Tibial artery (tissue), 4 donors: ENCODE results near the gene KSR1.
"Not testable (repeated sequence)": the region's sequence is repeated elsewhere in the genome, so short reads cannot be mapped to it uniquely, and the experiment has no call there.

ENCODE experiments used
- DNase-seq, 2 donors: peaks; one replicate each; pipeline ENCODE4 v3.0.0-alpha.2; 2019
- H3K27ac ChIP-seq, 2 donors: fragments of 200-600 bp; sonication (generic) in 1 of 2; 1 replicate in 1 of 2; 2 replicates in 1 of 2; pipeline ENCODE4 v1.5.1; 2018 to 2019; ENCODE audit warnings: mild to moderate bottlenecking in 1 of 2
- H3K27me3 ChIP-seq, 2 donors: fragments of 200-600 bp; sonication (generic) in 1 of 2; one replicate each; pipeline versions ENCODE4 v1.5.1 to v1.6.0; 2016 to 2019
- H3K36me3 ChIP-seq, 3 donors: fragments of 200-600 bp; sonication (generic) in 2 of 3; one replicate each; pipeline ENCODE4 v1.5.1; 2016 to 2019; ENCODE audit warnings: mild to moderate bottlenecking in 2 of 3
- H3K4me1 ChIP-seq, 4 donors: fragments of 200-600 bp; sonication (generic) in 2 of 4; 1 replicate in 3 of 4; 2 replicates in 1 of 4; pipeline ENCODE4 v1.5.1; 2016 to 2019
- H3K4me3 ChIP-seq, 2 donors: fragments of 200-600 bp; sonication (generic) in 1 of 2; 1 replicate in 1 of 2; 2 replicates in 1 of 2; pipeline ENCODE4 v1.5.1; 2018 to 2019; ENCODE audit warnings: mild to moderate bottlenecking in 2 of 2
- H3K9me3 ChIP-seq, 3 donors: fragments of 200-600 bp; sonication (generic) in 1 of 3; one replicate each; pipeline ENCODE4 v1.5.1; 2016 to 2019
- intact Hi-C: fragments of 100-400 bp; cut with DNase I; formaldehyde crosslinking; loops from one replicate; pipeline ENCODE4 v1.15.0; 2023; ENCODE audit warnings: low total_unique reads
- TF ChIP-seq, protein P1 (sequence below), 2 experiments: fragments of 200-600 bp in 1 of 2; fragments of 450-650 bp in 1 of 2; IDR thresholded peaks; one replicate each; pipeline ENCODE4 v1.5.1; 2017 to 2019; ENCODE audit warnings: antibody characterized with exemption in 2 of 2, mild to moderate bottlenecking in 1 of 2, moderate library complexity in 1 of 2

Gene KSR1

GRCh38 chr17:27634026-27634335, 177.7 kb downstream of the KSR1 start:
- intact Hi-C loops = no loop called here
- Histone ChIP-seq H3K36me3 (no peaks in the 10 kb centered on the region), H3K4me1 (peaks cover 0 to 33% (median 22%) of the 10 kb centered on the region in 4 donors), H3K9me3 (no peaks in the 10 kb centered on the region), H3K27me3 (no peaks in the 10 kb centered on the region), H3K27ac (peak overlapping the region in 1 of 2 donors; percentile 50), H3K4me3 (no peak overlapping the region)
- no peak for DNase-seq
- TF ChIP-seq, protein P1, sequence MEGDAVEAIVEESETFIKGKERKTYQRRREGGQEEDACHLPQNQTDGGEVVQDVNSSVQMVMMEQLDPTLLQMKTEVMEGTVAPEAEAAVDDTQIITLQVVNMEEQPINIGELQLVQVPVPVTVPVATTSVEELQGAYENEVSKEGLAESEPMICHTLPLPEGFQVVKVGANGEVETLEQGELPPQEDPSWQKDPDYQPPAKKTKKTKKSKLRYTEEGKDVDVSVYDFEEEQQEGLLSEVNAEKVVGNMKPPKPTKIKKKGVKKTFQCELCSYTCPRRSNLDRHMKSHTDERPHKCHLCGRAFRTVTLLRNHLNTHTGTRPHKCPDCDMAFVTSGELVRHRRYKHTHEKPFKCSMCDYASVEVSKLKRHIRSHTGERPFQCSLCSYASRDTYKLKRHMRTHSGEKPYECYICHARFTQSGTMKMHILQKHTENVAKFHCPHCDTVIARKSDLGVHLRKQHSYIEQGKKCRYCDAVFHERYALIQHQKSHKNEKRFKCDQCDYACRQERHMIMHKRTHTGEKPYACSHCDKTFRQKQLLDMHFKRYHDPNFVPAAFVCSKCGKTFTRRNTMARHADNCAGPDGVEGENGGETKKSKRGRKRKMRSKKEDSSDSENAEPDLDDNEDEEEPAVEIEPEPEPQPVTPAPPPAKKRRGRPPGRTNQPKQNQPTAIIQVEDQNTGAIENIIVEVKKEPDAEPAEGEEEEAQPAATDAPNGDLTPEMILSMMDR (IDR thresholded peaks at IDR 0.05) = no peak

DNA sequence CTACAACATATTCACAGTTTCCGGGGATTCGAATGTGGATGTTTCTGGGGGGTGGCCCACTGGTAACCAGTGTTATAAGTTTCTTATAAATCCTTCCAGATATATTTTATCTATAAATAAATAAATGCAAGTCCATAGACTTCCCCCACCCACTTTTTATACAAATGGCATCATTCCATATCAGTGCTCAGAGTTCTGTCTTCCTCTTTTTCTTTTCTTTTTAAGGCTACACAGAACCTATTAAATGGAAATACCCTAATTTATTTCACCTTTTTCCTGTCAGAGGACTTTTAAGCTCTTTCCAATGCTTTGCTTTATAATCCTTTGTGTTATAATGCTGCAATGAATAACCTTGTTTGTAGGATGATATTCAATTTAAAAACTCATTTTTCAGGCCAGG, 178.5 kb downstream of the KSR1 start:
- Histone ChIP-seq H3K36me3 (no peaks in the 10 kb centered on the region), H3K27ac (no peak overlapping the region), H3K27me3 (no peaks in the 10 kb centered on the region), H3K4me1 (peaks cover 0 to 33% (median 22%) of the 10 kb centered on the region in 4 donors), H3K9me3 (no peaks in the 10 kb centered on the region), H3K4me3 (no peak overlapping the region)
- no peak for DNase-seq
- TF ChIP-seq, protein P1 (IDR thresholded peaks at IDR 0.05) = no peak
- intact Hi-C loops = no loop called here

GRCh38 chr17:27635275-27635823, 179.1 kb downstream of the KSR1 start:
- DNase-seq = peak in 1 of 2 donors; percentile 58
- Histone ChIP-seq H3K4me1 (peaks cover 0 to 33% (median 22%) of the 10 kb centered on the region in 4 donors), H3K9me3 (no peaks in the 10 kb centered on the region), H3K4me3 (no peak overlapping the region), H3K27me3 (no peaks in the 10 kb centered on the region), H3K27ac (no peak overlapping the region), H3K36me3 (no peaks in the 10 kb centered on the region)
- intact Hi-C loops = no loop called here
- TF ChIP-seq, protein P1 (IDR thresholded peaks at IDR 0.05) = no peak

- H3K27ac ChIP-seq, H3K27me3 ChIP-seq, intact Hi-C loops, H3K4me3 ChIP-seq, H3K9me3 ChIP-seq, H3K36me3 ChIP-seq, DNase-seq: not testable (repeated sequence)
- peaks cover 0 to 28% (median 22%) of the 10 kb centered on the region in 4 donors for H3K4me1 ChIP-seq
Measured at GRCh38 chr17:27636005-27636520, 179.8 kb downstream of the KSR1 start.

GRCh38 chr17:27637818-27638217, 181.6 kb downstream of the KSR1 start:
- DNase-seq, H3K27ac ChIP-seq, H3K9me3 ChIP-seq, H3K27me3 ChIP-seq, H3K36me3 ChIP-seq, intact Hi-C loops, H3K4me3 ChIP-seq: not testable (repeated sequence)
- H3K4me1 ChIP-seq = peaks cover 0 to 16% (median 14%) of the 10 kb centered on the region in 4 donors

DNA sequence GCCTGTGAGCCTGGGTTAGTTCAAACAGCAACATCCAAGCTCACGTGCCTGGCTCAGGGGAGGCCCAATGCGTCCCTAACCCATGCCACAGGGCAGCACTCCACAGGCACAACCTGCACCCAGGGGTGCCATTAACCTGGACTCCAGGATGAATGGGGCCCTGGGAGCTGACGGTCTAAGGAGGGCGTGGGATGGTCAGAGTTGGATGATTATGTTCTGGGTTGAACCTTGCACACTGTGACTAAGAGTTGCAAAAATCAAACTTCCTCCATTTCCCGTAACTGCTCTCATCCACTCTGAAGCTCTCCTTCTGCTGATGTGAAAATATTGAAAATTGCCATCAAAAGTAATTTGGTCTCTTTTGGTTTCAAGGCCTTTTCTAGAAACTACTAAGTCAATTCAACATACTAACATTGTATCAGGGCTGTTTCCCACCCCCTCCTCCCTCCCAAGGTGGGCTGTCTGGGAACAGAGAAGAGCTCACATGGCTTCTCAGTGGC, 182.2 kb downstream of the KSR1 start:
- H3K36me3 ChIP-seq, H3K4me1 ChIP-seq, intact Hi-C loops, H3K9me3 ChIP-seq, H3K4me3 ChIP-seq, H3K27me3 ChIP-seq, H3K27ac ChIP-seq, DNase-seq: not testable (repeated sequence)

- H3K4me3 ChIP-seq = no peak overlapping the region
- DNase-seq = no peak
- H3K27ac ChIP-seq = no peak overlapping the region
- intact Hi-C loops = no loop called here
- H3K36me3 ChIP-seq = no peaks in the 10 kb centered on the region
- no peaks in the 10 kb centered on the region for H3K9me3 ChIP-seq
- no peaks in the 10 kb centered on the region for H3K4me1 ChIP-seq
- no peaks in the 10 kb centered on the region for H3K27me3 ChIP-seq
- TF ChIP-seq, protein P1 (IDR thresholded peaks at IDR 0.05) = no peak
Measured at GRCh38 chr17:27640790-27641189, 184.5 kb downstream of the KSR1 start.
